Type B pancreatic cell (in vitro differentiated cells): ENCODE results near the gene ELMOD1. TPM values are rescaled to one million over a fixed set of nuclear protein-coding genes. Genes with fewer than 3 reads are reported as not detected.

ENCODE experiments used
- DNase-seq: peaks from one replicate; pipeline ENCODE4 v3.0.0; 2021; ENCODE audit warnings: mixed read lengths; ENCODE audit not compliant: unreplicated experiment; ENCODE audit errors: extremely low spot score
- H3K27ac Mint-ChIP-seq: 2 replicates; pipeline ENCODE4 v1.8.0; 2021; ENCODE audit warnings: mild to moderate bottlenecking, mixed read lengths
- H3K27me3 Mint-ChIP-seq: 2 replicates; pipeline ENCODE4 v1.8.0; 2021; ENCODE audit warnings: mixed read lengths
- H3K36me3 Mint-ChIP-seq: 2 replicates; pipeline ENCODE4 v1.8.0; 2021; ENCODE audit warnings: mixed read lengths
- H3K4me1 Mint-ChIP-seq: one replicate; pipeline ENCODE4 v1.8.0; 2021; ENCODE audit warnings: mixed read lengths; ENCODE audit not compliant: unreplicated experiment
- H3K4me3 Mint-ChIP-seq: 2 replicates; pipeline ENCODE4 v1.8.0; 2021; ENCODE audit warnings: mild to moderate bottlenecking, mixed read lengths
- H3K9me3 Mint-ChIP-seq: 2 replicates; pipeline ENCODE4 v1.8.0; 2021; ENCODE audit warnings: mixed read lengths
- CTCF ChIP-seq: fragments of 200-600 bp; sonication (generic); conservative IDR thresholded peaks from 2 replicates; pipeline ENCODE4 v1.5.0; 2021; ENCODE audit warnings: antibody characterized with exemption, mild to moderate bottlenecking
- total RNA-seq: library from RNA; stranded (reverse); gene quantifications from 2 replicates; pipeline ENCODE4 v1.2.1, GENCODE V29; 2021; ENCODE audit warnings: low replicate concordance

The ELMOD1 gene
- total RNA-seq, 1 donor from 2014 or later = 4.0 TPM

DNA sequence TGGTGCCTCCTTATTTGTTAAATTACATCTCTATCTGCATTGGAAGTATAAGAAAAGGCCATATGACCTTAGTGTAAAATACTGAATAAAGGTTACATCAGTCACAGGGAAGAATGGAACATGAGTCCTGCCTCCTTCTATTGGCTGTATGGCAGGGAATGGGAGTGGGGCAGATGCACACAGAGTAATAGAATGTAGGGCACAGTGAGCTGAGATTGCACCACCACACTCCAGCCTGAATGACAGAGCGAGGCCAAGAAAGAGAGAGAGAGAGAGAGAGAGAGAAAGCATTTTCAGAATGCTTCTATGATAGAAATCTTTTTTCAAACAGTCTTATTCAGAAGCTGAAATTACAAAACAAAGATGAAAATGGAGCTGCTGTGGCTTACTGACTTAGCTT, 62.1 kb downstream of the ELMOD1 start:
- Mint-ChIP-seq H3K36me3 (no peaks in the 10 kb centered on the region), H3K4me1 (no peaks in the 10 kb centered on the region), H3K4me3 (no peak overlapping the region), H3K9me3 (no peaks in the 10 kb centered on the region), H3K27me3 (peaks cover 4% of the 10 kb centered on the region), H3K27ac (no peak overlapping the region)
- no peak for DNase-seq
- no peak for TF ChIP-seq CTCF

DNA sequence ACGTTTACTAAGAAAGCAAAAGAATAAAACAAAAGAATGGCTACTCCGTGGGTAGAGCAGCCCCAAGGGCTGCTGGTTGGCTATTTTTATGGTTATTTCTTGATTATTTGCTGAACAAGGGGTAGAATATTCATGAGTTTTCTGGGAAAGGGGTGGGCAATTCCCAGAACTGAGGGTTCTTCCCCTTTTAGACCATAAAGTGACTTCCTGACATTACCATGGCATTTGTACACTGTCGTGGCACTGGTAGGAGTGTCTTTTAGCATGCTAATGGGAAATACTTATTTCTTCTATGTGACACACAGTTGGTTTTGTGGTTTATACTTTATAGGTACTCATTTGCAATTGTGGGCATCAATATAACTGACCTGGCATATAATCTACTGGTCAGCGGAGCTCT, 64.7 kb downstream of the ELMOD1 start:
- DNase-seq = no peak
- H3K27ac Mint-ChIP-seq = no peak overlapping the region
- H3K27me3 Mint-ChIP-seq = peaks cover under 1% of the 10 kb centered on the region
- H3K4me1 Mint-ChIP-seq = no peaks in the 10 kb centered on the region
- H3K4me3 Mint-ChIP-seq = no peak overlapping the region
- H3K36me3 Mint-ChIP-seq = no peaks in the 10 kb centered on the region
- no peaks in the 10 kb centered on the region for H3K9me3 Mint-ChIP-seq
- TF ChIP-seq CTCF = no peak

DNA sequence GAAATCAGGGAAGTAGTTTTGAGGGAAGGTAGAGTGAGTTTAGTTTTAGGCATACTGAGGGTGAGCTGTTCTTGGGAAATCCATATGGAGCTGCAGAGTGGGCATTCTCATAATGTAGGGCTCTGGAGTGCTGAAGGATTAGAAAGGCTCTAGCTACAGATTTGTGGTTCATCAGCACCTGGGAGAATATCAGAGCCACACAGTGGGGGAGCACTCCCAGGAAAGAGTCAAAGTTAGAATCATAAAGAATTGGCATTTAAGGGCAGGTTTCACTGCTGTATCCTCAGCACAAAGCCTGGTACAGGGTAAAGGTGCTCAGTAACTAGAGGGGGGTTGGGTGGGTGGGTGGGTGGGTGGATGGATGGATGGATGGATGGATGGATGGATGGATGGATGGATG, 68.4 kb downstream of the ELMOD1 start:
- H3K36me3 Mint-ChIP-seq = no peaks in the 10 kb centered on the region
- H3K4me3 Mint-ChIP-seq = no peak overlapping the region
- H3K27me3 Mint-ChIP-seq = no peaks in the 10 kb centered on the region
- H3K9me3 Mint-ChIP-seq = peaks cover 5% of the 10 kb centered on the region
- no peak for DNase-seq
- no peaks in the 10 kb centered on the region for H3K4me1 Mint-ChIP-seq
- TF ChIP-seq CTCF = no peak
- no peak overlapping the region for H3K27ac Mint-ChIP-seq

GRCh38 chr11:107660066-107660465, 69.1 kb downstream of the ELMOD1 start:
- no peak for TF ChIP-seq CTCF
- Mint-ChIP-seq H3K4me1 (no peaks in the 10 kb centered on the region), H3K4me3 (no peak overlapping the region), H3K9me3 (peaks cover 5% of the 10 kb centered on the region), H3K36me3 (no peaks in the 10 kb centered on the region), H3K27me3 (no peaks in the 10 kb centered on the region), H3K27ac (no peak overlapping the region)
- DNase-seq = no peak

DNA sequence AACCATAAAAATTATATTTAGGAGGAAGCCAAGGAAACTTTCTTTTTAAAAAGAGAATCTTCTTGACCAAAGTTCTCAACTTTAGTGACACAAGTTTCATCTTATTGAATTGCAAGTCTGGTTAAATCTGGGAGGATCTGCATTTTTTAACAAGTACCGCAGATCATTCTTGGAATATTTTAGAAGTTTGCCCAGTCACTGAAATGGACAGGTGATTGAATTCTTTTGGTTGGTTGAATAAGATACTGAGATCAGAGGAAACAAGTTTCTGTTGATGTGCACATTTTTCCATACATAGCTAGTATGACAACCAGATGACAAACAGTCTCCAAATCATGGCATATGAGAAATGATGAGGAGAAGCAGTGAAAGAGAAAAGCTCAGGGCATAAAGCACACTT, 70.7 kb downstream of the ELMOD1 start:
- no peaks in the 10 kb centered on the region for H3K4me1 Mint-ChIP-seq

More for the DNA sequence above, 70.7 kb downstream of the ELMOD1 start:
- peak overlapping the region; percentile 76 for H3K27ac Mint-ChIP-seq
- DNase-seq = no peak
- no peaks in the 10 kb centered on the region for H3K27me3 Mint-ChIP-seq
- peaks cover 5% of the 10 kb centered on the region for H3K9me3 Mint-ChIP-seq
- H3K36me3 Mint-ChIP-seq = no peaks in the 10 kb centered on the region
- H3K4me3 Mint-ChIP-seq = no peak overlapping the region
- TF ChIP-seq CTCF = no peak
